Liver (tissue), 9 donors: ENCODE data around the gene STX10. TPM values are rescaled to one million over a fixed set of nuclear protein-coding genes. Genes with fewer than 3 reads are reported as not detected.

ENCODE experiments used
- DNase-seq: peaks from one replicate; pipeline ENCODE4 v3.0.0-alpha.2; 2017; ENCODE audit warnings: low spot score
- H3K27ac ChIP-seq, 2 donors: one replicate each; pipeline ENCODE4 v1.7.0; 2013; ENCODE audit warnings: inconsistent platforms in 2 of 2, low read length in 2 of 2, control low read depth in 1 of 2, low read depth in 1 of 2, mild to moderate bottlenecking in 1 of 2
- H3K27me3 ChIP-seq, 4 donors: one replicate each; pipeline versions ENCODE4 v1.6.1 to v1.7.0; 2013; ENCODE audit warnings: low read length in 3 of 4, inconsistent platforms in 1 of 4, mild to moderate bottlenecking in 1 of 4, moderate library complexity in 1 of 4; ENCODE audit not compliant: control insufficient read depth in 4 of 4, insufficient read depth in 4 of 4
- H3K36me3 ChIP-seq, 4 donors: one replicate each; pipeline versions ENCODE4 v1.6.1 to v1.7.0; 2013; ENCODE audit warnings: low read length in 3 of 4, mild to moderate bottlenecking in 3 of 4, low read depth in 1 of 4, moderate library complexity in 1 of 4; ENCODE audit not compliant: control insufficient read depth in 4 of 4, insufficient read depth in 3 of 4
- H3K4me1 ChIP-seq, 4 donors: one replicate each; pipeline versions ENCODE4 v1.6.1 to v1.7.0; 2013; ENCODE audit warnings: low read length in 3 of 4, mild to moderate bottlenecking in 3 of 4, moderate library complexity in 1 of 4; ENCODE audit not compliant: control insufficient read depth in 4 of 4, insufficient read depth in 4 of 4
- H3K4me3 ChIP-seq, 3 donors: one replicate each; pipeline versions ENCODE4 v1.6.1 to v1.7.0; 2013; ENCODE audit warnings: low read length in 3 of 3, control low read depth in 1 of 3, low read depth in 1 of 3, mild to moderate bottlenecking in 1 of 3
- H3K9ac ChIP-seq, 2 donors: one replicate each; pipeline ENCODE4 v1.7.0; 2013; ENCODE audit warnings: low read length in 2 of 2, mild to moderate bottlenecking in 2 of 2, moderate library complexity in 2 of 2, control low read depth in 1 of 2, low read depth in 1 of 2
- H3K9me3 ChIP-seq, 4 donors: one replicate each; pipeline versions ENCODE4 v1.6.1 to v1.7.0; 2013; ENCODE audit warnings: low read length in 3 of 4; ENCODE audit not compliant: control insufficient read depth in 4 of 4
- FOXA1 ChIP-seq: IDR thresholded peaks from 2 replicates; pipeline ENCODE4 v1.6.1; 2016; ENCODE audit warnings: antibody characterized with exemption
- FOXA2 ChIP-seq: IDR thresholded peaks from 2 replicates; pipeline ENCODE4 v1.6.1; 2016; ENCODE audit warnings: antibody characterized with exemption
- GABPA ChIP-seq, 2 donors: IDR thresholded peaks in 1 of 2; conservative IDR thresholded peaks in 1 of 2; 2 replicates each; pipeline ENCODE4 v1.6.1; 2016; ENCODE audit warnings: antibody characterized with exemption in 2 of 2, mild to moderate bottlenecking in 1 of 2, moderate library complexity in 1 of 2
- HNF4A ChIP-seq, 2 donors: conservative IDR thresholded peaks; 2 replicates each; pipeline ENCODE4 v1.6.1; 2016; ENCODE audit warnings: antibody characterized with exemption in 2 of 2, mild to moderate bottlenecking in 2 of 2
- JUND ChIP-seq, 2 donors: IDR thresholded peaks; 2 replicates each; pipeline ENCODE4 v1.6.1; 2016; ENCODE audit warnings: antibody characterized with exemption in 2 of 2
- NR2F2 ChIP-seq: IDR thresholded peaks from 2 replicates; pipeline ENCODE4 v1.6.1; 2016; ENCODE audit warnings: antibody characterized with exemption
- RAD21 ChIP-seq, 2 donors: IDR thresholded peaks; 2 replicates each; pipeline ENCODE4 v1.6.1; 2016; ENCODE audit warnings: antibody characterized with exemption in 2 of 2, mild to moderate bottlenecking in 2 of 2
- RXRA ChIP-seq, 2 donors: IDR thresholded peaks; 2 replicates each; pipeline ENCODE4 v1.6.1; 2017 to 2018; ENCODE audit warnings: antibody characterized with exemption in 2 of 2, mild to moderate bottlenecking in 1 of 2
- SP1 ChIP-seq: IDR thresholded peaks from 2 replicates; pipeline ENCODE4 v1.6.1; 2018; ENCODE audit warnings: antibody characterized with exemption, mild to moderate bottlenecking
- TAF1 ChIP-seq: conservative IDR thresholded peaks from 2 replicates; pipeline ENCODE4 v1.6.1; 2016; ENCODE audit warnings: antibody characterized with exemption, mild to moderate bottlenecking
- YY1 ChIP-seq: IDR thresholded peaks from 2 replicates; pipeline ENCODE4 v1.6.1; 2016; ENCODE audit warnings: antibody characterized with exemption, mild to moderate bottlenecking
- WGBS: extraction: QIAGEN DNeasy Blood & Tissue Kit; methylation state at CpG from one replicate; pipeline ENCODE4 v1.1.7; 2013; 5-methylcytosine and 5-hydroxymethylcytosine counted together
- polyA plus RNA-seq, 2 donors: library from polyadenylated mRNA; stranded (reverse) in 1 of 2; unstranded in 1 of 2; fragments of 200-250 nt in 1 of 2; fragments of >200 nt in 1 of 2; fragmentation: Nextera tagmentation in 1 of 2; extraction: Ambion mirVana in 1 of 2; gene quantifications; one replicate each; pipeline versions ENCODE4 v1.2.1 to v1.2.3, GENCODE V29; 2013 to 2015
- total RNA-seq, 2 donors: library from RNA; depleted of rRNA; stranded (reverse); fragments of >200 nt; gene quantifications; one replicate each; pipeline ENCODE4 v1.2.3, GENCODE V29; 2014
- TF ChIP-seq, protein P1 (sequence below): IDR thresholded peaks from 2 replicates; pipeline ENCODE4 v1.6.1; 2016; ENCODE audit warnings: antibody characterized with exemption
- TF ChIP-seq, protein P2 (sequence below): IDR thresholded peaks from 2 replicates; pipeline ENCODE4 v1.6.1; 2016; ENCODE audit warnings: antibody characterized with exemption
- TF ChIP-seq, protein P3 (sequence below): fragments of 150-350 bp; IDR thresholded peaks from 2 replicates; pipeline ENCODE4 v1.5.1; 2017; ENCODE audit warnings: improper control_type of control experiment, low read depth, low read length; ENCODE audit not compliant: missing input control
- TF ChIP-seq, protein P4 (sequence below): IDR thresholded peaks from 2 replicates; pipeline ENCODE4 v1.6.1; 2016; ENCODE audit warnings: antibody characterized with exemption, mild to moderate bottlenecking
- donor health status: healthy.
- donor health status: healthy.
- donor health status: healthy.
- donor health status: healthy.
- donor health status: healthy.

STX10 gene
- total and polyA plus RNA-seq, 4 donors = 15.7 to 32.7 (median 21.2) TPM

DNA sequence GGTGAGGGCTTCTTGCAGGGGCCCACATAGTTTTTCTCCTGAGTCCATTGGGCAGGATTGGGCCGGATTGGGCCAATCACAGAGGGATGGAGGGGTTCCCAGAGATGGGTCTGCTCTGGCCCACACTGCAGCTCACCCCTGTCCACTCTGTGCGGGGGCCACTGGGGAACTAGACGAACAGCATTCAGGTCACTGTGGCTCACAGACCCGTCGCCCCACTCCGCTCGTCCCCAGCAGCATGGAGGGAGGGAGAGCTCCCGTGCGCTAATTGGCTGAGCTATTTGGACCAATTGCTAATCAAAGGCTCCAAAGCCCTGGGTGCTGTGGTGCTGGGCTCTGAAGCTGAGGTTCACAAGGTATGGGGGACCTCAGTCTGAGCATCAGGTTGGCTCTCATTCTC lies 20.8 kb downstream of the STX10 start:
- Histone ChIP-seq H3K27ac (peak overlapping the region in 1 of 2 donors; percentile 6), H3K36me3 (peaks cover 0 to 6% (median 0%) of the 10 kb centered on the region in 4 donors), H3K27me3 (no peaks in the 10 kb centered on the region), H3K9me3 (no peaks in the 10 kb centered on the region), H3K4me1 (peaks cover 5 to 16% (median 11%) of the 10 kb centered on the region in 4 donors), H3K9ac (no peak overlapping the region), H3K4me3 (no peak overlapping the region)
- TF ChIP-seq HNF4A (conservative IDR thresholded peaks at IDR 0.05) (no peak), RAD21 (IDR thresholded peaks at IDR 0.05) (no peak), JUND (IDR thresholded peaks at IDR 0.05) (no peak), NR2F2 (no peak)
- TF ChIP-seq, protein P1, sequence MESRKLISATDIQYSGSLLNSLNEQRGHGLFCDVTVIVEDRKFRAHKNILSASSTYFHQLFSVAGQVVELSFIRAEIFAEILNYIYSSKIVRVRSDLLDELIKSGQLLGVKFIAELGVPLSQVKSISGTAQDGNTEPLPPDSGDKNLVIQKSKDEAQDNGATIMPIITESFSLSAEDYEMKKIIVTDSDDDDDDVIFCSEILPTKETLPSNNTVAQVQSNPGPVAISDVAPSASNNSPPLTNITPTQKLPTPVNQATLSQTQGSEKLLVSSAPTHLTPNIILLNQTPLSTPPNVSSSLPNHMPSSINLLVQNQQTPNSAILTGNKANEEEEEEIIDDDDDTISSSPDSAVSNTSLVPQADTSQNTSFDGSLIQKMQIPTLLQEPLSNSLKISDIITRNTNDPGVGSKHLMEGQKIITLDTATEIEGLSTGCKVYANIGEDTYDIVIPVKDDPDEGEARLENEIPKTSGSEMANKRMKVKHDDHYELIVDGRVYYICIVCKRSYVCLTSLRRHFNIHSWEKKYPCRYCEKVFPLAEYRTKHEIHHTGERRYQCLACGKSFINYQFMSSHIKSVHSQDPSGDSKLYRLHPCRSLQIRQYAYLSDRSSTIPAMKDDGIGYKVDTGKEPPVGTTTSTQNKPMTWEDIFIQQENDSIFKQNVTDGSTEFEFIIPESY = no peak
- DNase-seq = no peak
- WGBS = 97% methylated on average over 9 of the region's 9 CpGs

DNA sequence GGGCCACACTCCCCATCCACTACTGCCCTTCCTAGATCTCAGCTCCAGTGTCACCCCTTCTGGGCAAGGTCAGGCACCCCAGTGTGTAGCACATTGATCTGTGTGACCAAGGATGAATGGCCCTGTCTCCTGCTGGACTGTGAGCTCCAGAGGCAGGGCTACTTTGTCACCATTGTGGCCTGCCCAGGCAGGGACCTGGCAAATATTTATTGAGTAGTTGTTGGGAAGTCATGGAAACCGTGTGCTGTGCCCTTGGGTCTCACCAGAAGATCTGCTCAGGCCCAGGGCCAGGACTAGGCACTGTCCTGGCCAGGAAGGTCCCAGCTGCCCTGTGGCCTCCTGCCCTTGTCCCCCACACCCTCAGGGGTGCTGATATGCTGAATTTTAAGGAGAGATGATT lies 21.6 kb downstream of the STX10 start:
- Histone ChIP-seq H3K27me3 (no peaks in the 10 kb centered on the region), H3K27ac (peak overlapping the region; percentile 6 to 52), H3K36me3 (peaks cover 0 to 6% (median 0%) of the 10 kb centered on the region in 4 donors), H3K9me3 (no peaks in the 10 kb centered on the region), H3K4me3 (no peak overlapping the region), H3K4me1 (peaks cover 5 to 16% (median 11%) of the 10 kb centered on the region in 4 donors), H3K9ac (no peak overlapping the region)
- TF ChIP-seq TAF1 (no peak), GABPA (IDR thresholded peaks at IDR 0.05 in 1 of 2, conservative IDR thresholded peaks at IDR 0.05 in 1 of 2) (peak in 1 of 2 donors; percentile 42), YY1 (peak; percentile 77), FOXA2 (no peak), RAD21 (IDR thresholded peaks at IDR 0.05) (peak in 1 of 2 donors; percentile 58), RXRA (IDR thresholded peaks at IDR 0.05) (peak; percentile 88 to 89), FOXA1 (no peak), HNF4A (conservative IDR thresholded peaks at IDR 0.05) (peak; percentile 88 to 90), NR2F2 (peak; percentile 40), SP1 (peak; percentile 83), JUND (IDR thresholded peaks at IDR 0.05) (peak in 1 of 2 donors; percentile 55)
- TF ChIP-seq, protein P1 = no peak
- TF ChIP-seq, protein P2, sequence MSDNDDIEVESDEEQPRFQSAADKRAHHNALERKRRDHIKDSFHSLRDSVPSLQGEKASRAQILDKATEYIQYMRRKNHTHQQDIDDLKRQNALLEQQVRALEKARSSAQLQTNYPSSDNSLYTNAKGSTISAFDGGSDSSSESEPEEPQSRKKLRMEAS = no peak
- TF ChIP-seq, protein P3, sequence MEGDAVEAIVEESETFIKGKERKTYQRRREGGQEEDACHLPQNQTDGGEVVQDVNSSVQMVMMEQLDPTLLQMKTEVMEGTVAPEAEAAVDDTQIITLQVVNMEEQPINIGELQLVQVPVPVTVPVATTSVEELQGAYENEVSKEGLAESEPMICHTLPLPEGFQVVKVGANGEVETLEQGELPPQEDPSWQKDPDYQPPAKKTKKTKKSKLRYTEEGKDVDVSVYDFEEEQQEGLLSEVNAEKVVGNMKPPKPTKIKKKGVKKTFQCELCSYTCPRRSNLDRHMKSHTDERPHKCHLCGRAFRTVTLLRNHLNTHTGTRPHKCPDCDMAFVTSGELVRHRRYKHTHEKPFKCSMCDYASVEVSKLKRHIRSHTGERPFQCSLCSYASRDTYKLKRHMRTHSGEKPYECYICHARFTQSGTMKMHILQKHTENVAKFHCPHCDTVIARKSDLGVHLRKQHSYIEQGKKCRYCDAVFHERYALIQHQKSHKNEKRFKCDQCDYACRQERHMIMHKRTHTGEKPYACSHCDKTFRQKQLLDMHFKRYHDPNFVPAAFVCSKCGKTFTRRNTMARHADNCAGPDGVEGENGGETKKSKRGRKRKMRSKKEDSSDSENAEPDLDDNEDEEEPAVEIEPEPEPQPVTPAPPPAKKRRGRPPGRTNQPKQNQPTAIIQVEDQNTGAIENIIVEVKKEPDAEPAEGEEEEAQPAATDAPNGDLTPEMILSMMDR = no peak
- TF ChIP-seq, protein P4, sequence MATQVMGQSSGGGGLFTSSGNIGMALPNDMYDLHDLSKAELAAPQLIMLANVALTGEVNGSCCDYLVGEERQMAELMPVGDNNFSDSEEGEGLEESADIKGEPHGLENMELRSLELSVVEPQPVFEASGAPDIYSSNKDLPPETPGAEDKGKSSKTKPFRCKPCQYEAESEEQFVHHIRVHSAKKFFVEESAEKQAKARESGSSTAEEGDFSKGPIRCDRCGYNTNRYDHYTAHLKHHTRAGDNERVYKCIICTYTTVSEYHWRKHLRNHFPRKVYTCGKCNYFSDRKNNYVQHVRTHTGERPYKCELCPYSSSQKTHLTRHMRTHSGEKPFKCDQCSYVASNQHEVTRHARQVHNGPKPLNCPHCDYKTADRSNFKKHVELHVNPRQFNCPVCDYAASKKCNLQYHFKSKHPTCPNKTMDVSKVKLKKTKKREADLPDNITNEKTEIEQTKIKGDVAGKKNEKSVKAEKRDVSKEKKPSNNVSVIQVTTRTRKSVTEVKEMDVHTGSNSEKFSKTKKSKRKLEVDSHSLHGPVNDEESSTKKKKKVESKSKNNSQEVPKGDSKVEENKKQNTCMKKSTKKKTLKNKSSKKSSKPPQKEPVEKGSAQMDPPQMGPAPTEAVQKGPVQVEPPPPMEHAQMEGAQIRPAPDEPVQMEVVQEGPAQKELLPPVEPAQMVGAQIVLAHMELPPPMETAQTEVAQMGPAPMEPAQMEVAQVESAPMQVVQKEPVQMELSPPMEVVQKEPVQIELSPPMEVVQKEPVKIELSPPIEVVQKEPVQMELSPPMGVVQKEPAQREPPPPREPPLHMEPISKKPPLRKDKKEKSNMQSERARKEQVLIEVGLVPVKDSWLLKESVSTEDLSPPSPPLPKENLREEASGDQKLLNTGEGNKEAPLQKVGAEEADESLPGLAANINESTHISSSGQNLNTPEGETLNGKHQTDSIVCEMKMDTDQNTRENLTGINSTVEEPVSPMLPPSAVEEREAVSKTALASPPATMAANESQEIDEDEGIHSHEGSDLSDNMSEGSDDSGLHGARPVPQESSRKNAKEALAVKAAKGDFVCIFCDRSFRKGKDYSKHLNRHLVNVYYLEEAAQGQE = peak; percentile 26
- DNase-seq = no peak
- 33% methylated on average over 1 of the region's 1 CpG for WGBS
